Upper lobe of left lung (tissue), 4 donors: ENCODE measurements around the gene ANGPT4.

Experiments
- CTCF ChIP-seq, 6 experiments: fragments of 450-650 bp in 4 of 6; fragments of 200-600 bp in 2 of 6; sonication (generic) in 2 of 6; IDR thresholded peaks; one replicate each; pipeline ENCODE4 v1.5.1; 2016 to 2019; ENCODE audit warnings: antibody characterized with exemption in 6 of 6
- POLR2A ChIP-seq, 4 donors: fragments of 450-650 bp; IDR thresholded peaks; one replicate each; pipeline ENCODE4 v1.5.1; 2016 to 2017; ENCODE audit warnings: antibody characterized with exemption in 4 of 4, mild to moderate bottlenecking in 2 of 4

DNA sequence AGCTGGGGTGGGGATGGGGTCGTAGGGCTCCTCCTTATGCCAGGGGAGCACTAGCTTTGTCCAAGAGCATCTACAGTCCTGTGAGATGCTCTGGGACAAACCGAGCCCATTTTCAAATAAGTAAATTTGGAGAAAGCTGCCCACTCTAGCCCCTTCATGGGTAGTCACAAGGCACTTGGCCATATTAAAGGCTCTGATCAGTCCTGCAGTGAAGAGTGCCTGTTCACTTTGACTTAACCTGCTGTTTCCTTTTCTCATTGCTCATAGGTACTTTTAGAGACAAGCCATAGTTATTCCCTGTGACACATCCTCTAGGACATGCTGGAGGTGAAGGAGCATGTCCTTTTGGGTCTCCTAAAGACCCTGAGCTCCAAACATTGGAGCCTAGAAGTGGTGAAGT is 44.2 kb downstream of the ANGPT4 start:
- TF ChIP-seq CTCF (IDR thresholded peaks at IDR 0.05) (no peak), POLR2A (IDR thresholded peaks at IDR 0.05) (no peak)
